ENCODE measurements around the gene PPM1H.
"Not testable (repeated sequence)": the region's sequence is repeated elsewhere in the genome, so short reads cannot be mapped to it uniquely, and the experiment has no call there.

PPM1H gene

GRCh38 chr12:62909340-62909739, 25.6 kb downstream of the PPM1H start:
- no peak for DNase-seq (ENCODE audit: low spot score)

- DNase-seq (ENCODE audit: low spot score), result no peak
These were observed 26.3 kb downstream of the PPM1H start for GRCh38 chr12:62908674-62909073.

GRCh38 chr12:62907561-62907960, 27.4 kb downstream of the PPM1H start:
- no peak for DNase-seq (ENCODE audit: low spot score)

GRCh38 chr12:62907078-62907477, 27.9 kb downstream of the PPM1H start:
- DNase-seq (ENCODE audit: low spot score), result no peak

- DNase-seq (ENCODE audit: low spot score), result no peak
These were observed 31.8 kb downstream of the PPM1H start for GRCh38 chr12:62903151-62903550.

GRCh38 chr12:62900686-62901272, 34.2 kb downstream of the PPM1H start:
- no peak for DNase-seq (ENCODE audit: low spot score)

GRCh38 chr12:62899568-62900390, 35.2 kb downstream of the PPM1H start:
- no peak for DNase-seq (ENCODE audit: low spot score)

- DNase-seq (ENCODE audit: low spot score), result no peak
These were observed 36.4 kb downstream of the PPM1H start for GRCh38 chr12:62898526-62898925.

GRCh38 chr12:62895351-62895877, 39.5 kb downstream of the PPM1H start:
- DNase-seq (ENCODE audit: low spot score), result no peak

GRCh38 chr12:62893276-62893675, 41.7 kb downstream of the PPM1H start:
- no peak for DNase-seq (ENCODE audit: low spot score)

- DNase-seq (ENCODE audit: low spot score), result no peak
These were observed 43.0 kb downstream of the PPM1H start for GRCh38 chr12:62891805-62892549.

GRCh38 chr12:62888454-62889110, 46.4 kb downstream of the PPM1H start:
- DNase-seq (ENCODE audit: low spot score), result no peak

- no peak for DNase-seq (ENCODE audit: low spot score)
These were observed 48.2 kb downstream of the PPM1H start for GRCh38 chr12:62886796-62887195.

GRCh38 chr12:62885242-62885641, 49.7 kb downstream of the PPM1H start:
- no peak for DNase-seq (ENCODE audit: low spot score)

GRCh38 chr12:62884832-62885231, 50.1 kb downstream of the PPM1H start:
- not testable (repeated sequence) for DNase-seq (ENCODE audit: low spot score)

GRCh38 chr12:62882696-62883095, 52.3 kb downstream of the PPM1H start:
- DNase-seq (ENCODE audit: low spot score), result no peak

GRCh38 chr12:62882140-62882539, 52.8 kb downstream of the PPM1H start:
- DNase-seq (ENCODE audit: low spot score), result no peak

GRCh38 chr12:62879691-62880090, 55.3 kb downstream of the PPM1H start:
- no peak for DNase-seq (ENCODE audit: low spot score)

GRCh38 chr12:62879228-62879627, 55.7 kb downstream of the PPM1H start:
- DNase-seq (ENCODE audit: low spot score), result not testable (repeated sequence)

GRCh38 chr12:62878211-62878610, 56.7 kb downstream of the PPM1H start:
- DNase-seq (ENCODE audit: low spot score), result no peak

GRCh38 chr12:62876938-62877548, 57.9 kb downstream of the PPM1H start:
- no peak for DNase-seq (ENCODE audit: low spot score)
